HG02759 (cell line): ENCODE measurements around the gene CRTC1.

Source experiments
- ATAC-seq: cut with Tn5 transposase; IDR thresholded peaks from one replicate; pipeline ENCODE4 v1.9.1; 2021; ENCODE audit warnings: mild to moderate bottlenecking, moderate library complexity; ENCODE audit not compliant: unreplicated experiment

CRTC1 gene

GRCh38 chr19:18698321-18699167, 15.1 kb downstream of the CRTC1 start:
- ATAC-seq: no peak

GRCh38 chr19:18699403-18700054, 16.0 kb downstream of the CRTC1 start:
- ATAC-seq: no peak

- peak; percentile 70 for ATAC-seq
Measured at GRCh38 chr19:18700501-18701249, 17.2 kb downstream of the CRTC1 start.

GRCh38 chr19:18701250-18701608, 17.7 kb downstream of the CRTC1 start:
- peak; percentile 17 for ATAC-seq

- ATAC-seq: no peak
Measured at GRCh38 chr19:18704054-18704453, 20.6 kb downstream of the CRTC1 start.

- no peak for ATAC-seq
Measured at GRCh38 chr19:18704971-18705370, 21.5 kb downstream of the CRTC1 start.

- no peak for ATAC-seq
Measured at GRCh38 chr19:18708452-18709231, 25.2 kb downstream of the CRTC1 start.

GRCh38 chr19:18709546-18709945, 26.1 kb downstream of the CRTC1 start:
- no peak for ATAC-seq

GRCh38 chr19:18710186-18710585, 26.7 kb downstream of the CRTC1 start:
- ATAC-seq: no peak

GRCh38 chr19:18710996-18711751, 27.7 kb downstream of the CRTC1 start:
- no peak for ATAC-seq

- no peak for ATAC-seq
Measured at GRCh38 chr19:18711893-18712292, 28.4 kb downstream of the CRTC1 start.

GRCh38 chr19:18712981-18713380, 29.5 kb downstream of the CRTC1 start:
- ATAC-seq: no peak

GRCh38 chr19:18713550-18714117, 30.2 kb downstream of the CRTC1 start:
- no peak for ATAC-seq

GRCh38 chr19:18715416-18715815, 31.9 kb downstream of the CRTC1 start:
- ATAC-seq: no peak

GRCh38 chr19:18716857-18717256, 33.4 kb downstream of the CRTC1 start:
- ATAC-seq: no peak

- no peak for ATAC-seq
Measured at GRCh38 chr19:18717601-18718000, 34.1 kb downstream of the CRTC1 start.

- no peak for ATAC-seq
Measured at GRCh38 chr19:18718015-18718526, 34.6 kb downstream of the CRTC1 start.

GRCh38 chr19:18718846-18719458, 35.5 kb downstream of the CRTC1 start:
- no peak for ATAC-seq

GRCh38 chr19:18719541-18719940, 36.1 kb downstream of the CRTC1 start:
- ATAC-seq: no peak
